Kidney (tissue), 14 donors: ENCODE measurements around the gene LMOD3. TPM values are rescaled to one million over a fixed set of nuclear protein-coding genes. Genes with fewer than 3 reads are reported as not detected.

Experiments used
- DNase-seq, 5 donors: peaks; one replicate each; pipeline ENCODE4 v3.0.0-alpha.2; 2013 to 2020
- FAIRE-seq: peaks from 2 replicates; lab custom pipeline; 2012; peaks lifted over from hg19 to GRCh38; lab: Jason Lieb, UNC
- H3K27ac ChIP-seq, 2 donors: one replicate each; pipeline ENCODE4 v1.7.0; 2013; ENCODE audit warnings: low read depth in 2 of 2, low read length in 2 of 2, inconsistent platforms in 1 of 2
- H3K27me3 ChIP-seq: one replicate; pipeline ENCODE4 v1.7.1; 2013; ENCODE audit warnings: low read length, inconsistent platforms; ENCODE audit not compliant: control insufficient read depth, insufficient read depth
- H3K36me3 ChIP-seq, 3 donors: one replicate each; pipeline versions ENCODE4 v1.7.0 to v1.7.1; 2013; ENCODE audit warnings: low read length in 3 of 3, control low read depth in 1 of 3, inconsistent platforms in 1 of 3; ENCODE audit not compliant: insufficient read depth in 3 of 3, control insufficient read depth in 2 of 3
- H3K4me1 ChIP-seq, 3 donors: one replicate each; pipeline versions ENCODE4 v1.7.0 to v1.7.1; 2013; ENCODE audit warnings: low read length in 3 of 3, inconsistent platforms in 1 of 3, low read depth in 1 of 3; ENCODE audit not compliant: control insufficient read depth in 2 of 3, insufficient read depth in 2 of 3
- H3K4me3 ChIP-seq, 3 donors: one replicate each; pipeline versions ENCODE4 v1.7.0 to v1.8.1; 2013; ENCODE audit warnings: low read length in 3 of 3, control low read depth in 1 of 3, inconsistent platforms in 1 of 3
- H3K9ac ChIP-seq, 3 donors: one replicate each; pipeline versions ENCODE4 v1.7.0 to v1.7.1; 2013; ENCODE audit warnings: low read length in 3 of 3, control low read depth in 1 of 3, inconsistent platforms in 1 of 3
- H3K9me3 ChIP-seq, 3 donors: one replicate each; pipeline versions ENCODE4 v1.7.0 to v1.7.1; 2013; ENCODE audit warnings: low read length in 3 of 3, control low read depth in 1 of 3, inconsistent platforms in 1 of 3; ENCODE audit not compliant: control insufficient read depth in 2 of 3, insufficient read depth in 1 of 3
- CTCF ChIP-seq: IDR thresholded peaks from 3 replicates; pipeline ENCODE4 v1.5.1; 2012; ENCODE audit warnings: mild to moderate bottlenecking, moderate library complexity, borderline replicate concordance; ENCODE audit not compliant: insufficient read depth; ENCODE audit errors: extremely low read depth
- intact Hi-C: fragments of 100-400 bp; cut with DNase I; formaldehyde crosslinking; loops from one replicate; pipeline ENCODE4 v1.11.1; 2022
- polyA plus RNA-seq: library from polyadenylated mRNA; stranded (reverse); fragments of 350-450 nt; fragmentation: Illumina TruSeq; extraction: RNeasy Lipid Tissue Mini Kit (QIAGEN cat#74804); gene quantifications from one replicate; pipeline ENCODE4 v1.2.3, GENCODE V29; 2014; ENCODE audit warnings: low read depth, low replicate concordance; ENCODE audit not compliant: insufficient read depth
- total RNA-seq: library from RNA; stranded (reverse); fragmentation: NEBNext Ultra II Directional; extraction: Animal tissue kit (Norgen Biotek cat#: 25700); gene quantifications from one replicate; pipeline ENCODE4 v1.2.1, GENCODE V29; 2021
- donor health status: control.
- donor health status: control.
- donor health status: control.
- donor health status: control.
- donor health status: control.
- donor health status: DM: yes; HTN: yes; CAD: no.
- donor health status: Normal renal cell carcinoma (clear cell type).

The LMOD3 gene
- total and polyA plus RNA-seq, 2 donors from 2014 or later = 0.09 to 0.28 TPM

GRCh38 chr3:69082805-69083204 lies 39.6 kb downstream of the LMOD3 start:
- Histone ChIP-seq H3K27me3 (no peaks in the 10 kb centered on the region), H3K4me1 (peaks cover 0 to 29% (median 0%) of the 10 kb centered on the region in 3 donors), H3K4me3 (no peak overlapping the region), H3K9ac (peak overlapping the region in 1 of 3 donors; percentile 42), H3K9me3 (no peaks in the 10 kb centered on the region), H3K27ac (no peak overlapping the region), H3K36me3 (no peaks in the 10 kb centered on the region)
- intact Hi-C loops = no loop called here
- TF ChIP-seq CTCF = no peak
- FAIRE-seq (no peak), DNase-seq (peak in 3 of 5 donors; percentile 56 to 76 (median 69))

DNA sequence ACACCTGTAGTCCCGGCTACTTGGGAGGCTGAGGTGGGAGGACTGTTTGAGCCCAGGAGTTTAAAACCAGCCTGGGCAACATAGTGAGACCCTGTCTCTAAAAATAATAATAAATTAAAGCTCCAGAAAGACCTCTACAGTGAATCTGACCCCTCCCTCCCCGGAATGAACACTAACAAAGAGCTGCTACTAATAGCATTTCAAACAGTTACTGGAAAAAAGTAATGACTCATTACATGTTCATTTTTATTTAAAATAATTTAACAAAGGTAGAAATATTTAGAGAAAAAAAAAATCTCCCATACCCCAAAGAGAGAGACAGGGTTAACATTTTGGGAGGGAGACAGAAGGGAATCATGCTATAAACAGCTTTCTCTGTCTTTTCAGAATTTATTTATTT lies 40.0 kb downstream of the LMOD3 start:
- no peaks in the 10 kb centered on the region for H3K27me3 ChIP-seq
- H3K9ac ChIP-seq = peak overlapping the region in 1 of 3 donors; percentile 42
- no peaks in the 10 kb centered on the region for H3K36me3 ChIP-seq
- no peak overlapping the region for H3K4me3 ChIP-seq
- intact Hi-C loops = no loop called here
- TF ChIP-seq CTCF = no peak
- peaks cover 0 to 27% (median 0%) of the 10 kb centered on the region in 3 donors for H3K4me1 ChIP-seq
- no peak for DNase-seq
- no peak for FAIRE-seq
- H3K9me3 ChIP-seq = no peaks in the 10 kb centered on the region
- H3K27ac ChIP-seq = no peak overlapping the region

GRCh38 chr3:69081583-69082262 lies 40.7 kb downstream of the LMOD3 start:
- intact Hi-C loops = no loop called here
- DNase-seq = no peak
- Histone ChIP-seq H3K4me1 (peaks cover 0 to 24% (median 0%) of the 10 kb centered on the region in 3 donors), H3K36me3 (no peaks in the 10 kb centered on the region), H3K9ac (no peak overlapping the region), H3K27ac (no peak overlapping the region), H3K27me3 (no peaks in the 10 kb centered on the region), H3K9me3 (no peaks in the 10 kb centered on the region), H3K4me3 (no peak overlapping the region)
- TF ChIP-seq CTCF = no peak
- no peak for FAIRE-seq
